ENCODE data around the gene PDGFA. TPM values are rescaled to one million over a fixed set of nuclear protein-coding genes. Genes with fewer than 3 reads are reported as not detected.

Gene PDGFA
- total RNA-seq, 1 experiment from 2014 or later: 35.8 TPM

- Histone ChIP-seq H3K4me2 (ENCODE audit: insufficient read depth, insufficient read length, low read length) (no peak overlapping the region), H3K9me3 (ENCODE audit: control insufficient read depth, low read depth, low read length) (no peaks in the 10 kb centered on the region), H3K79me2 (ENCODE audit: insufficient read depth, low read length) (no peaks in the 10 kb centered on the region), H2BK120ac (ENCODE audit: low read depth, low read length, poor library complexity, severe bottlenecking) (no peak overlapping the region), H3K9ac (ENCODE audit: extremely low read depth, insufficient read length, low read length) (no peak overlapping the region), H3K56ac (ENCODE audit: insufficient read length, low read depth, low read length) (no peak overlapping the region), H2BK12ac (ENCODE audit: insufficient read length, low read depth, low read length) (no peak overlapping the region), H3K14ac (ENCODE audit: insufficient read depth, low read length) (no peak overlapping the region), H3K79me1 (ENCODE audit: insufficient read depth, low read depth, low read length, poor library complexity, severe bottlenecking) (no peaks in the 10 kb centered on the region), H3T11ph (ENCODE audit: low read length) (no peak overlapping the region), H3K18ac (ENCODE audit: insufficient read length, low read depth, low read length) (no peak overlapping the region), H4K20me1 (ENCODE audit: control insufficient read depth, insufficient read depth, insufficient read length) (no peaks in the 10 kb centered on the region), H4K91ac (ENCODE audit: insufficient read length, low read depth, low read length) (no peak overlapping the region), H3K23ac (ENCODE audit: insufficient read length, low read depth, low read length) (no peak overlapping the region), H4K5ac (ENCODE audit: insufficient read length, low read depth, low read length) (no peak overlapping the region), H3K27ac (ENCODE audit: insufficient read length, low read depth, low read length) (no peak overlapping the region), H2BK5ac (ENCODE audit: insufficient read length, low read length) (no peak overlapping the region), H2BK15ac (ENCODE audit: low read depth, low read length) (no peak overlapping the region), H4K8ac (replicated peaks; ENCODE audit: insufficient read length, low read depth, low read length) (no peak overlapping the region), H2BK20ac (ENCODE audit: low read depth, low read length, poor library complexity, severe bottlenecking) (no peak overlapping the region), H2AFZ (ENCODE audit: low read length) (no peak overlapping the region), H3K27me3 (ENCODE audit: insufficient read depth, low read length) (no peaks in the 10 kb centered on the region), H2AK5ac (ENCODE audit: insufficient read length, low read length) (no peak overlapping the region), H3K23me2 (ENCODE audit: insufficient read length, low read depth, low read length, poor library complexity, severe bottlenecking) (no peaks in the 10 kb centered on the region), H3K4me1 (ENCODE audit: insufficient read depth, low read length) (no peaks in the 10 kb centered on the region), H3K4ac (ENCODE audit: low read depth, low read length) (no peak overlapping the region)
- no peak overlapping the region for H3K27ac Mint-ChIP-seq
- H3K9me3 Mint-ChIP-seq: no peaks in the 10 kb centered on the region; a peak in 2 of 5 replicates
- H3K4me1 Mint-ChIP-seq: peaks cover 7 to 13% of the 10 kb centered on the region in 2 experiments
- DNase-seq: no peak
- peak overlapping the region in 1 of 2 experiments; percentile 9; a peak in 1 of 5 replicates for H3K4me3 Mint-ChIP-seq
- no peak for TF ChIP-seq CTCF (conservative IDR thresholded peaks at IDR 0.05)
- WGBS (ENCODE audit: extremely low coverage, insufficient read length, low lambda C conversion rate): no CpG with 5 or more reads among the region's 33 CpGs
- H3K27me3 Mint-ChIP-seq (ENCODE audit: low read depth): peaks cover 2% of the 10 kb centered on the region; the same call in 1 of the 2 replicates
- H3K36me3 Mint-ChIP-seq (ENCODE audit: insufficient read depth in 1 of 3, low read depth in 3 of 3): peaks cover 0 to 2% (median 0%) of the 10 kb centered on the region in 3 experiments; a peak in 1 of 7 replicates
These were observed 42.8 kb downstream of the PDGFA start for GRCh38 chr7:476736-477360.

All from H9 (cell line).